OCI-LY3 (cell line): ENCODE results near the gene GGA2.

ENCODE experiments used
- H2AFZ ChIP-seq: fragments of 200-600, 300-600 bp; shearing (Covaris generic); 2 replicates; pipeline ENCODE4 v1.6.0; 2014; ENCODE audit warnings: antibody characterized with exemption, low read depth, low read length
- H3K27ac ChIP-seq: fragments of 200-600, 300-600 bp; sonication (generic); 2 replicates; pipeline ENCODE4 v1.5.1; 2014; ENCODE audit warnings: mild to moderate bottlenecking, low read length, moderate library complexity, mixed read lengths
- H3K27me3 ChIP-seq: fragments of 200-600, 300-600 bp; sonication (generic); 2 replicates; pipeline ENCODE4 v1.6.1; 2014; ENCODE audit warnings: low read depth, low read length, mixed read lengths
- H3K36me3 ChIP-seq: fragments of 200-600, 300-600 bp; sonication (generic); replicated peaks from 2 replicates; pipeline ENCODE3; 2014; ENCODE audit warnings: low read depth, low read length, mixed read lengths
- H3K4me1 ChIP-seq: fragments of 300-600, 200-600 bp; sonication (generic); 2 replicates; pipeline ENCODE4 v1.6.1; 2014; ENCODE audit warnings: low read length, mixed read lengths
- H3K4me2 ChIP-seq: fragments of 200-600, 300-600 bp; sonication (generic); 2 replicates; pipeline ENCODE4 v1.6.1; 2014; ENCODE audit warnings: low read length, mixed read lengths
- H3K4me3 ChIP-seq: fragments of 300-600, 200-600 bp; sonication (generic); 2 replicates; pipeline ENCODE4 v1.5.1; 2014; ENCODE audit warnings: antibody characterized with exemption, mild to moderate bottlenecking, low read length, moderate library complexity
- H3K79me2 ChIP-seq: fragments of 300-600, 200-600 bp; shearing (Covaris generic); 2 replicates; pipeline ENCODE4 v1.6.1; 2014; ENCODE audit warnings: mild to moderate bottlenecking, low read length, mixed read lengths
- H3K9ac ChIP-seq: fragments of 300-600, 200-600 bp; shearing (Covaris generic); 2 replicates; pipeline ENCODE4 v1.6.0; 2014; ENCODE audit warnings: mild to moderate bottlenecking, low read length, moderate library complexity
- H3K9me3 ChIP-seq: fragments of 200-600, 300-600 bp; shearing (Covaris generic); 2 replicates; pipeline ENCODE4 v1.6.1; 2014; ENCODE audit warnings: low read length, mixed read lengths; ENCODE audit not compliant: insufficient read depth
- H4K20me1 ChIP-seq: fragments of 200-600, 300-600 bp; sonication (generic); 2 replicates; pipeline ENCODE4 v1.6.1; 2016; ENCODE audit warnings: low read length, mixed read lengths; ENCODE audit not compliant: insufficient read depth
- EZH2phosphoT487 ChIP-seq: fragments of 200-600 bp; shearing (Covaris generic); IDR thresholded peaks from 2 replicates; pipeline ENCODE4 v1.6.1; 2018; ENCODE audit warnings: antibody characterized with exemption, mixed run types, low read depth
- TF ChIP-seq, protein P1 (sequence below): fragments of 200-600, 300-600 bp; sonication (generic); IDR thresholded peaks from 2 replicates; pipeline ENCODE4 v1.5.1; 2014; ENCODE audit warnings: antibody characterized with exemption, low read length, low read depth

GGA2 gene

DNA sequence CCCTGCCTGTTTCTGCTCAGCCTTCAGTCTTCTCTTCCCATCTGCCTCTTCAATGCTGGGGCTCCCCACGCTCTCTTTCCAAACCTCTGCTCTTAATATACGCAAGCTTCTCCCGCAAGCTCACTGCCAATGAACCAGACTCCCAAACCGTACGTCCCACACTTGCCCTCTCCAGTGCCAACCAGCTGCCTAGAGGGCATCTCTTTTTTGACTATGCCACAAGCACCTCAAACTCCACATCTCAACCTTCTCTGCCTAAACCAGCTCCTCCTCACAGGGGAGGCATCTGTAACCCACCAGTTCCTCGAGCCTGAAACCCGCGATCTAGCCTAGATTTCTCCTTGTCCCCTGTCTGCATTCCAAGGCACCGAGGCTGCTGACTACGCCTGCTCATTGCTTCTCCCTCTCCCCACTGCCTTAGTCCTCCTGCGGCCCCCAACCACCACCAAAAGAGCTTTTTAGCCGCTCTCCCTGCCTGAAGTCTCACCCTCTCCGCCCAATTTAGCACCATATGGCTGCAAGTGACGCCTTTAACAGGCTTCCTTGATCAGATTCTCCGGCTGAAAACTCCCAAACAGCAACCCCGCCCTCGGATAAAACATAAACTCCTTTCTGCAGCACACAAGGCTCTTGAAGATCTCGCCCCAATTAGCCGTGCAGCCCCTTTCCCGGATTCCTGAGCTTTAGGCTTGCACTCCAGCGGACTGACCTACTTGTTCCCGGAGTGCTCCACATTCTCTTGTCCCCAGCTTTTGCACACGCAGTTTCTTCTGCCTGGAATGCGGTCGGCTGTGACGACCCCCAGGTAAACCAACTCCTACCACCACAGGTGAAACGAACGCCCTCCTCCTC, 1.5 kb downstream of the GGA2 start:
- H3K4me2 ChIP-seq = peak overlapping the region; percentile 99
- peaks cover 27% of the 10 kb centered on the region for H3K36me3 ChIP-seq
- H3K4me3 ChIP-seq = peak overlapping the region; percentile 100
- no peak overlapping the region for H2AFZ ChIP-seq
- H4K20me1 ChIP-seq = peaks cover 56% of the 10 kb centered on the region
- H3K27me3 ChIP-seq = no peaks in the 10 kb centered on the region
- H3K9ac ChIP-seq = peak overlapping the region; percentile 90
- H3K79me2 ChIP-seq = peaks cover 65% of the 10 kb centered on the region
- peaks cover 52% of the 10 kb centered on the region for H3K4me1 ChIP-seq
- H3K27ac ChIP-seq = peak overlapping the region; percentile 46
- no peak for TF ChIP-seq EZH2phosphoT487
- TF ChIP-seq, protein P1, sequence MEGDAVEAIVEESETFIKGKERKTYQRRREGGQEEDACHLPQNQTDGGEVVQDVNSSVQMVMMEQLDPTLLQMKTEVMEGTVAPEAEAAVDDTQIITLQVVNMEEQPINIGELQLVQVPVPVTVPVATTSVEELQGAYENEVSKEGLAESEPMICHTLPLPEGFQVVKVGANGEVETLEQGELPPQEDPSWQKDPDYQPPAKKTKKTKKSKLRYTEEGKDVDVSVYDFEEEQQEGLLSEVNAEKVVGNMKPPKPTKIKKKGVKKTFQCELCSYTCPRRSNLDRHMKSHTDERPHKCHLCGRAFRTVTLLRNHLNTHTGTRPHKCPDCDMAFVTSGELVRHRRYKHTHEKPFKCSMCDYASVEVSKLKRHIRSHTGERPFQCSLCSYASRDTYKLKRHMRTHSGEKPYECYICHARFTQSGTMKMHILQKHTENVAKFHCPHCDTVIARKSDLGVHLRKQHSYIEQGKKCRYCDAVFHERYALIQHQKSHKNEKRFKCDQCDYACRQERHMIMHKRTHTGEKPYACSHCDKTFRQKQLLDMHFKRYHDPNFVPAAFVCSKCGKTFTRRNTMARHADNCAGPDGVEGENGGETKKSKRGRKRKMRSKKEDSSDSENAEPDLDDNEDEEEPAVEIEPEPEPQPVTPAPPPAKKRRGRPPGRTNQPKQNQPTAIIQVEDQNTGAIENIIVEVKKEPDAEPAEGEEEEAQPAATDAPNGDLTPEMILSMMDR = no peak
- H3K9me3 ChIP-seq = no peaks in the 10 kb centered on the region

DNA sequence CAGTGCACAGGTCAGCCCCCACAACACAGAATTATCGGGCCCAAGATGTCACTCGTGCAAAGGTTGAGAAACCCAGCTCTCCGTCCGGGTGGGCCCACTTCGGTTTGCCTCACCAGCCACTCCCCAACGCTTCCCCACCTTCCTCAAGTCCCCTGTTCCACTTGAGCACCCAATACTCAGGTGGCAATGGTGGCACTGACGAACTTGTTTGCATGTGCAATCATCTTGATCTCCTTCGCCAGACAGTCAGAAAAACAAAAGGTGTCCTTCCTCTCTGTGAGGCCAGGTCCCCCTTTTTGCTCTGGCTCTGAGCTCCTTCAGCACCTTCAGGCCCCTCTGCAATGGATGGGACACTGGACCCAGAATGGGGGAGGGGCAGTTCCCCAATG, 3.7 kb downstream of the GGA2 start:
- H3K27ac ChIP-seq = peak overlapping the region; percentile 79
- H3K9ac ChIP-seq = peak overlapping the region; percentile 40; the same call in 1 of the 2 replicates
- no peaks in the 10 kb centered on the region for H3K9me3 ChIP-seq
- no peak overlapping the region for H2AFZ ChIP-seq
- peaks cover 54% of the 10 kb centered on the region for H3K4me1 ChIP-seq
- peaks cover 77% of the 10 kb centered on the region for H4K20me1 ChIP-seq
- H3K27me3 ChIP-seq = no peaks in the 10 kb centered on the region
- H3K4me2 ChIP-seq = peak overlapping the region; percentile 99
- H3K79me2 ChIP-seq = peaks cover 87% of the 10 kb centered on the region
- H3K4me3 ChIP-seq = peak overlapping the region; percentile 76
- no peak for TF ChIP-seq EZH2phosphoT487
- TF ChIP-seq, protein P1 = no peak
- H3K36me3 ChIP-seq = peaks cover 41% of the 10 kb centered on the region

DNA sequence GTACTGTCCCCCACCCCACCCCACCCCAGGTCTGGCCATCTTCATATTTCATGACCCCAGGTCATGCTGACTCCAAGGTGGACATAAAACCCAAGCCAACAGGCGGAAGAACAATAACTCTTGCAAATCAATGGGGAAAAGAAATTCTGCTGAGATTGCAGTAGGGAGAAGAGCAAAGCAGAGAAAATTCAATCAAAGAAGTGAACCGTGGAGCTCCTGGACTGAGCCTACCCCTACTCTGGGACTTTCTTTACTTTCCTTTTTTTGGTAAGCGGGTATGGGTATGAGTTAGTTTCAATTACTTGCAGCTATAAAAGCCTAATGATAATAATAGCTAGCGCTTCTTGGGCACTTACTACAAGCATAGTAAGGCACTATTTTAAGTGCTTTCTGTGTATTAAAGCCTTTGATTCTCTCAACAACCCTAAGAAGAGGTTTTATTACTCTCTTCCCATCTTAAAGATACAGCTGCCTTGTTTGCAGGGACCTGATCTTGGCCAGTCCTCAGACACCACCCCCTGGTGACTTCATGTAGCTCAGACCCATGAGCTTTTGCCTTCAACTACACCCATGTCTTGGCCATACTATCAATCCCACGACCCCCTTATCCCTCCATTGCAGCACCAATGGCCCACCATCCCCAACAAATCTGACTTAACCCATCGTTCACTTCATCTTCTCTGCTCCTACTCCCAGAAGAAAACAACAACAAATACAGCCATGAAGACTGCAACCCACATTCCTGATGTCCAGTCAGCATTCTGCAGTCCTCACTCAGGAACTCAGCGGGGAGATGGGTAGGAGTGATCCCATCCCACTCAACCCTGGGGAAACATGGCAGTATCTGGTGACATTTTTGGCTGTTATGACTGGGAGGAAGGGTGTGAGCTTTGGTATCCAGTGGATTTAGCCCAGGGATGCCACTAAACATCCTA, 4.4 kb downstream of the GGA2 start:
- Histone ChIP-seq H3K4me3 (peak overlapping the region; percentile 76), H3K27me3 (no peaks in the 10 kb centered on the region), H3K4me1 (peaks cover 54% of the 10 kb centered on the region), H4K20me1 (peaks cover 84% of the 10 kb centered on the region), H3K27ac (peak overlapping the region; percentile 79), H3K79me2 (peaks cover 94% of the 10 kb centered on the region), H2AFZ (no peak overlapping the region), H3K9me3 (no peaks in the 10 kb centered on the region), H3K4me2 (peak overlapping the region; percentile 99), H3K9ac (peak overlapping the region; percentile 40; the same call in 1 of the 2 replicates), H3K36me3 (peaks cover 45% of the 10 kb centered on the region)
- no peak for TF ChIP-seq EZH2phosphoT487
- TF ChIP-seq, protein P1 = peak; percentile 16; the same call in 1 of the 2 replicates
